HK-2 (cell line): ENCODE data around the gene LCN2.
A peak's percentile ranks its signal among the peaks of the same experiment; 100 is the strongest.
"Not testable (repeated sequence)": the region's sequence is repeated elsewhere in the genome, so short reads cannot be mapped to it uniquely, and the experiment has no call there.

Experiments
- DNase-seq: peaks from one replicate; pipeline ENCODE4 v3.0.0-alpha.2; 2018; ENCODE audit not compliant: unreplicated experiment

LCN2 gene

GRCh38 chr9:128149001-128149701 lies at the start of gene LCN2:
LCN2 (plus strand) TSS chr9:128149453; CDS start chr9:128149526, 73 bp downstream.
- DNase-seq, result peak; percentile 45

- no peak for DNase-seq
These were observed 49.2 kb upstream of the LCN2 start for GRCh38 chr9:128099932-128100491.

- no peak for DNase-seq
These were observed 48.7 kb upstream of the LCN2 start for GRCh38 chr9:128100581-128100980.

- DNase-seq, result peak; percentile 47
These were observed 48.0 kb upstream of the LCN2 start for GRCh38 chr9:128101231-128101661.

- DNase-seq, result no peak
These were observed 47.6 kb upstream of the LCN2 start for GRCh38 chr9:128101690-128102089.

GRCh38 chr9:128102196-128102595 lies 47.1 kb upstream of the LCN2 start:
- no peak for DNase-seq

- no peak for DNase-seq
These were observed 46.2 kb upstream of the LCN2 start for GRCh38 chr9:128102861-128103588.

- no peak for DNase-seq
These were observed 45.7 kb upstream of the LCN2 start for GRCh38 chr9:128103589-128103962.

- no peak for DNase-seq
These were observed 45.1 kb upstream of the LCN2 start for GRCh38 chr9:128104171-128104618.

GRCh38 chr9:128105538-128106175 lies 43.6 kb upstream of the LCN2 start:
- no peak for DNase-seq

GRCh38 chr9:128106181-128106939 lies 42.9 kb upstream of the LCN2 start:
- DNase-seq, result no peak

GRCh38 chr9:128106940-128107467 lies 42.2 kb upstream of the LCN2 start:
- DNase-seq, result no peak

- no peak for DNase-seq
These were observed 41.6 kb upstream of the LCN2 start for GRCh38 chr9:128107468-128108268.

- DNase-seq, result no peak
These were observed 40.8 kb upstream of the LCN2 start for GRCh38 chr9:128108269-128109049.

- no peak for DNase-seq
These were observed 40.1 kb upstream of the LCN2 start for GRCh38 chr9:128109050-128109709.

- DNase-seq, result not testable (repeated sequence)
These were observed 37.5 kb upstream of the LCN2 start for GRCh38 chr9:128111726-128112125.

GRCh38 chr9:128113526-128114325 lies 35.5 kb upstream of the LCN2 start:
- DNase-seq, result no peak
